Middle frontal gyrus (tissue), 1 donor: ENCODE measurements around the gene RPLP2.

Experiments
- DNase-seq: peaks from one replicate; pipeline ENCODE4 v3.0.0-alpha.2; 2015; ENCODE audit warnings: low spot score; ENCODE audit errors: extremely low spot score

The RPLP2 gene

DNA sequence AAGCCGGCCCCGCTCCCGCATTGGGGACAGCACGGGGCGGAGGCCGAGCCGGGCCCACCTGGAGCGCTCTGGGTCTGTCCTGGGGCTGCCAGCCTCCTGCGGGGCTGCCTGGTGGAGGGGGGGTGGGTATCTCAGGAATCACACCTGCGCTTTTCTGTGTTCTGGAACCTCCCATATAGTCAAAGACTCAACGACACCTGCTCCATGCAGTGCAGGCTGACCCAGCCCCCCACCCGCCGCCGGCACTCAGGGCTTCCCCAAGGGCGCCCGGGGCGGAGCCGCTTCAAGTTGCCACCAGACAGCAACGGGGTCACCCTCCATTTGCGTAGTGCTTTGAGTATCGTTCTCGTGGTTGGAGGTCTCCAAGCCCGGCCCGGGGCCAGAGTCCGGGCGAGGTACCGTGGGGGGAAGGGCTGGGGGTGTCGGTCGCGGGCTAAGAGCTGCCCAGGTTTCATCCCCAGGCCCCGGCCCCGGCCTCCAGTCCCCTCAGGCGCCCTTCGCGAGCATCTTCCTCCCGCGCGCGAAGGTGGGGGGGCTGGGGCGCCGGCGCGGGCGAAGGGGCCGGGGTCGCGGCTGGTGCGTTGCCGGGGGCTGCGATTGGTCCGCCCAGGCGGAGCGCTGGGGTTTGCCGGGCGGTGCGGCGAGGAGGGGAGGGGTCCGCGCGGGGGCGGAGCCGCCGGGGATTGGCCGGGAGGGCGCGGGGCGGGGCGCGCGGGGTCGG lies 39.5 kb downstream of the RPLP2 start:
- DNase-seq: no peak

DNA sequence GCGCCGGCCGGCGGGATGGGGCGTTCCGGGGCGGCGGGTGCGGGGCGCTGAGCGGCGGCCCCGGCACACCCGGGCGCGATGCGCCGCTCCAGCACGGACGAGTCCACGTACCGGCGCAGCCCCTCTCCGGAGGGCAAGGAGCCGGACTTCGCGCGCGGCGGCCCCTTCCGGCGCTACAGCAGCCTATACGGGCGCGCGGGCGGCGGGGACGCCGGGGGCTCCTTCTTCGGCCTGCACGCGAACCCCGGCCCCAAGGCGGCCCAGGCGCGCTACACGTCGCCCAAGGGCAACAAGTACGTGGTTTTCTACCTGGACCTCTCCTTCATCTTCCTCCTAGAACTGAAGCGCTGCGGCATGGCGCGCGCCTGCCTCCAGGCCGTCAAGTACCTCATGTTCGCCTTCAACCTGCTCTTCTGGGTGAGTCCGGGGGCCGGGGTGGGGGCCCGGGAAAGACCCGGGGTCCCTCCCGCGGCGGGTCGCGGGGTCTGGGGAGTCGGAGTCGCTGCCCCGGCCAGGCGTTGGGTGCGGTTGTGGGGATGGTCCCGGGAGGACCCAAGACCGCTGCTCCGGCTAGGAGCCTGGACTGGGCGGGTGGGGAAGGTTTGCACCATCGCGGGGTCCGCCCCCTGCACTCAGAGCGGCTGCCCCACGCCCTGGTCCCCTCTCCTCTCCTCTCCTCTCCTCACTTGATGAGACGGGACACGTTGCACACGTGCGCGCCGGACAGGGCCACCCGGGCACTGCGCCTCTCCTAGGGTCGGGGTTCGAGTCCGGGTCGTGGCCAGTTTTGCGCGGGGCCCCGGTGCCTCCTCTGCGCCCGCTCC lies 40.4 kb downstream of the RPLP2 start:
- no peak for DNase-seq

DNA sequence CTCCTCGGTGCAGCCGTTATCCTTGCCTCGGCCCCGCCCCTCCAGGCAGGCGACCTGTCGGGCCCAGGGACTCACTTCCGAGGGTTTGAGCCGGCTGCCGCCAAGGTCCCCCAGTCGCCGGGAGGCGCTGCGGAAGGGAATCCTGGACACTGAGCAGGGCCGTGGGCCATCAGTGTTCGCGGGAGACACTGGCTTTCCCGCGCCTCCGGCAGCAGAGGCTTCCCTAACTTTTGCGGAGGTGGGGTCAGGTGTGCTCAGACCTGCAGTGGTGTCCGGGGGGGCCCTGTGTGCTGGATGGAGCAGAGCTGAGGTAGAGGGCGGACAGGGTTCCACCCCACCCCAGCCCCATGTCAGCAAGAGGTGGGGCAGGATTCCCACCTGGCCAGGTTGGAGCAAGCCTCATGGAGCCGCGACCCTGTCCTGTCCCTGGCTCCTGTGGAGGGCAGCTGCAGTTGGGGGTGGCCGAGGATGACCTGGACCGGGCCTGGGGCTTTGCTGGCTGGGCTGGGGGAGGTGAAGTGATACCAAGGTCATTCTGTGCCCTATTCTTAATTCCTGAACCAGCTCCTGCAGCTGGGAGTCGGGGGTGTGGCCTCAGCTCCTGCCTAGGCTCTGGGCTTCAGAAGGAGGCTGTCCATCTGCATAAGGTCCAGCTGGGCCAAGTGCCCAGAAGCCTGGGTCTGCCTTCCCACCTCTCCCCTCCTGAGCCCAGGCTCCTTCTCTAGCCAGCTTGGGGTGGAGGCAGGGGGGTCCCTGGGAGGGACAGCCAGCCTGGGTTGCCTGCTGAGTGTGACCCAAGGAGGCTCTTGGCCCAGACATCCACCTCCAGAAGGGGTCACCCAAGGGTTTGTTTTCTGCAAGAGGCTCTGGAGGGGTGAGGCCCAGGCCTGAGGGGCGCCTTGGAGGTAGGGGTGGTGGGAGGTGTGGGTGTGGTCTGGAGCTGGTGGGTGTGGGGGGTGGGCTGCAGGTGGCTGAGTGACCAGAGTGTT lies 41.3 kb downstream of the RPLP2 start:
- no peak for DNase-seq

DNA sequence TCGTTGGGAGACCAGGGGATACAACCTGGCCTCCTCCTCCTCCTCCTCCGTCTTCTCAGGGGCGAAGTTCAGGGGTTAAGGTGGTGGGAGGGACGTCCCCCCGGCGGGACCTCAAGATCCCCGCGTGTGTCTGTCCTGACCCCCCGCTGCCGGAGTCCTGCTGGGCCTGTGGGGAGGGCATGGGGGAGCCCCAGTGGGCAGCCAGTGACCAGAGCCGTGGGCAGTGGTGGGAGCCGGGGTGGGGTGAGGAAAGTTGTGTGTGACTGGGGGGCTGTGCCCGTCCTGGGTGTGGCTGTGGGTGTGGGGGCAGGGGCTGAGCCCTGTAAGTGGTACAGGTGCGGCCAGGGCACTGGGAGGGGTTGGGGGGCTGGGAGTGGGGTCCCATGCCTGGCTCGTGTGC lies 43.0 kb downstream of the RPLP2 start:
- no peak for DNase-seq

DNA sequence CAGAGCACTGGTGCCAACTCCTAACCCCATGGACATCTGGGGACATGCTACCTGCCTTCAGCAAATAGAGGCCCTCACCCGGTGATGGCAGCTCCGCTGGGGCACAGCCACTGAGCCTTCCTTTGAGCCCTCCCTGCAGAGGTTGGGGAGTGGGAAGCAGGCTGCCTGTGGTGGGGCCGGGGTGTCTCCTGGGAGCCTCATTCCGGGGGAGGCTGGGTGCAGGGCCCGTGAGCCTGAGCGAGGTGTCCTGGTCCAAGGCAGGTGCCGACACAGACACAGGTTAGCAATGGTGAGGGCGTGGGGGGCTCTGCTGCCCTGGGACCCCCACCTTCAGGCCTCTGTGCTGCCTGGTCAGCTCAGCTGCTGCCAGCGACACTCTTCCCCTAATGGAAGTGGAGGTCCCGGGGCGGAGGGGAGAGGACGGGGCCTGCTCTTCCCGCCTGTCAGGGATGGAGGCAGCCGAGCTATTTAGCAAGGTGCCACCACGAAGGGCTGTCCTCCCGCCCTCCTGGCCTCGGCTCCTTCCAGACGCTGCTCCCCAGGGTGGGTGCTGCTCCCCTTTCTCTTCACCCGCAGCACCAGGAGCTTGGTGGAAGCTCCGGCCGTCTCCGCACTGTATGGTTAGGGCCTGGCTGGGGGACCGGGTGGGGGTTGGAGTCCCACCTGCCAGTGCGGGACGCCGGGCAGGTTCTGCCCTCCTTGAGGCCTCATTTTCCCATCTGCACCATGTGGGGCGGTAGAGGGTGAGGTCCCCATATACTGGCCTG lies 44.1 kb downstream of the RPLP2 start:
- DNase-seq: no peak

DNA sequence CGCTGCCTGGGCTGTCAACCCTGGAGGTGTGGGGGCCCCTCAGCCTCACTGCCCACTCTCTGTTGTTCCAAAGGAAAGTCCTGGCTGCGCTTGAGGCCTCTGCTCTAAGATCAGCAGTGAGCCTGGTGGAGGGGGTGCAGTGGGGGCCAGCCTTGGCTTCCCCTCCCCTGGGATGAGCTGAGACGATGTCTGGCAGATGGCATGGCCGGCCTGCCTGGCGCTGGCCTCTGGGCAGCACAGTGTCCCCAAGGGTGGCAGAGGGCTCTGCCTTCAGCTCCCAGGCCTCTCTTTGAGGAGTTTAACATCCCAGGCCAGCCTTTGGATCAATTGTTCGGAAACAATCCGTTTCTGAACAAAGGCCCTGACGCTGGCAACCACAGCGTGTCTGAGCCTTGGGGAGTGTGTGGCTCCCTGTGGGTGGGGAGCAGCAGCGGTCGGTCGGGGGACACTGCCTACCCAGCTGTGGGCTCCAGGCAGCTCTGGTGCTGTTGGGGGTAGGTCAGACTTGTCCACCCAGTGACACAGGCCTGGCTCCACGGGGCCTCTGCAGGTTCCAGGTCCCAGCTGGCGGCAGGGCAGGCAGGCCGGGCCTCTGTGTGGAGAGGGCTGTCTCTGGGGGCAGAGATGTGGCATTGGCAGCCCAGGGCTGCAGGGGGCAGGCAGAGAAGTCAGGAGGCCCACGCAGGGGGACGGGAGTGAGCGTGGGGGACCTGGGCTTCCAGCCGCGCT lies 45.0 kb downstream of the RPLP2 start:
- no peak for DNase-seq

DNA sequence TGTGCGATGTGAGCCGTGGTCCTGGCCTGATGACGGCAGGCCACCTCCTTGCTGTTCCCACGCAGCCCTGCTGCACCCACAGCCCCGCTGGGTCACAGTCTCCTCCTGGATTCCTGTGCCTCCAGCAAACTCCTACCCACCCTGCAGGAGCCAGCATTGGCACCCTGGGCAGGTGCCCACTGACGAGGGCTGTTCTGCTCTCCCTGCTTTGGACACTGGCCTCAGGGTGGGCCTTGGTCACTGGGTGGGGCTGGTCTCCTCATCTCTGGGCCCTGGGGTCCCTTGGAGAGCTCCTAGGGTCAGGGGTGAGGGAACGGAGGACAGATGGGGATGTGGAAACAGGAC lies 45.5 kb downstream of the RPLP2 start:
- DNase-seq: no peak

DNA sequence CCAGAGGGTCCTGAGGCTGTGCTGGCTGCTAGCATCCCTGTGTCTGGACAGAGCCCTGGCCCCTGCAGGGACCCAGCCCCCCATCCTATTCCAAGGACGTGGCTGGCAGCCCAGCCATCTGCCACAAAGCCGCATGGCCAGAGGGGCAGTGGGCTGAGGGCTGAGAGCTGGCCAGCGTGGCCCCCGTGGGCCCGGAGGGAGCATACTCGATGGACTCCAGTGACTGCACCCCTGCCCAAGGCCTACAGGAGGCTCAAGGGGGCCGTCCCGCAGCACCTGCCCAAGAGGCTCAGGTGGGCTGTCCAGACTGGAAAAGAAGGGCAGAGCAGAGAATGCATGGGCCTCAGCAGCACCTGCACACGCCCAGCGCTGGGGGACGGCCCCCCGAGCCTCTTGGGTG lies 46.0 kb downstream of the RPLP2 start:
- no peak for DNase-seq

DNA sequence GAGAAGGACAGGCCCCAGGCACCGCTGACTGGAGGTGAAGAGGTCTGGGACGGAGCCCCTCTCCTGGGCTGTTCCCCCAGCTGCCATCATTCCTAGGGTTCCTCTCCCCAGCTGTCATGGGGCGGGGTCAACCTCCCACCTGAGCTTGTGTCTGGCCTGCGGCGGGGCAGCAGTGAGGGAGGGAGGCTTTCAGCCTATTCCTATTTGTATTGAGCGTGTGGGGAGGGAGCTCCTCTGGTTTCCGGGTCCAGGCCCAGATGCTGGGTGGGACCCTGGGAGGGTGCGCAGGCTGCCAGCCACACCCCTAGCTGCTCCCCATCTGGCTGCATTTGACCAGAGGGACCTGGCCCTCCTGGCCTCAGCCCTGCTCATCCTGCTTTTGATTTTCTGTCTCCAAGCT lies 46.6 kb downstream of the RPLP2 start:
- no peak for DNase-seq

DNA sequence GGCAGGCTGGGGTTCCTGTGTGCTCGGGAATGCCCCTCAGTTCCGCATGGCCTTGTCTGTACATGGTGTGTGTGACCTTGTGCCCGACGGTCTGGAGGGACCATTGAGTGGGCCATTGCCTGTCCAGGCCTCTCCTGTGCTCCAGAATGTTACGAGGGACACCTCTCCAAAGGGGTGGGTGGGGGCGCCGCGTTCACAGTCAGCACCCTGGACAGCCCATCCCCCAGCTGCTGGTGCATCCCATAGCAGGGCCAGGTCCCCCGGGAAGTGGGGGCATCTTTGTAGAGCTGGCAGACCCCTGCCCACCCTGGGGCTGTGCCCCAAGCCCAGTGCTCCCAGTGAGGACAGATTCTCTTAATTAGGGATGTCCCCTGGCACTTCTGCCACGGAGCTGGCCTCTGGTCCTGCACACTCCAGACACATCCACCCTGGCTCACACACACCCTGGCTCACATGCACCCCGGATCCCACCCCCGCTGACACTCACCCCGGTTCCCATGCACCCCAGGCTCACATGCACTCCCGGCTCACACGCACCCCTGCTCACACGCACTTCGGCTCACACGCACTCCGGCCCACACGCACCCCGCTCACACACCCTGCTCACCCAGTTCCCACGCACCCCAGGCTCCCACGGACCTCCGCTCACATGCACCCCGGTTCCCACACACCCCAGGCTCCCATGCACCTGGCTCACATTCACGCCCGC lies 48.4 kb downstream of the RPLP2 start:
- DNase-seq: no peak

DNA sequence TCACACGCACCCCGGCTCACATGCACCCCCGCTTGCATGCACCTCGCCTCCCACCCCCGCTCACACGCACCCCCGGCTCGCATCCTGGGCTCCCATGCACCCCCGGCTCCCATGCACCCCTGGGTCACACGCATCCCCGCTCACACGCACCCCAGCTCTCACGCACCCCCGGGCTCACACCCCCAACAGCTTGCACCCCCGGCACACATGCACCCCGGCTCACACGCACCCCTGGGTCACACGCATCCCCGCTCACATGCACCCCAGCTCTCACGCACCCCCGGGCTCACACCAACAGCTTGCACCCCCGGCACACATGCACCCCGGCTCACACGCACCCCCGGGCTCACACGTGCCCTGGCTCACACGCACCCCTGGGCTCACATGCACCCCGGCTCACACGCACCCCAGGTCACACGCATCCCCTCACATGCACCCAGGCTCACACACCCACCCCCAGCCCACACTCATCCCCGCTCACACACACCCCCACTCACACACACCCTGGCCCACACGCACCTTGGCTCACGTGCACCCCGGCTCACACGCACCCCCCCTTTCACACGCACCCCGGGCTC lies 49.1 kb downstream of the RPLP2 start:
- no peak for DNase-seq

DNA sequence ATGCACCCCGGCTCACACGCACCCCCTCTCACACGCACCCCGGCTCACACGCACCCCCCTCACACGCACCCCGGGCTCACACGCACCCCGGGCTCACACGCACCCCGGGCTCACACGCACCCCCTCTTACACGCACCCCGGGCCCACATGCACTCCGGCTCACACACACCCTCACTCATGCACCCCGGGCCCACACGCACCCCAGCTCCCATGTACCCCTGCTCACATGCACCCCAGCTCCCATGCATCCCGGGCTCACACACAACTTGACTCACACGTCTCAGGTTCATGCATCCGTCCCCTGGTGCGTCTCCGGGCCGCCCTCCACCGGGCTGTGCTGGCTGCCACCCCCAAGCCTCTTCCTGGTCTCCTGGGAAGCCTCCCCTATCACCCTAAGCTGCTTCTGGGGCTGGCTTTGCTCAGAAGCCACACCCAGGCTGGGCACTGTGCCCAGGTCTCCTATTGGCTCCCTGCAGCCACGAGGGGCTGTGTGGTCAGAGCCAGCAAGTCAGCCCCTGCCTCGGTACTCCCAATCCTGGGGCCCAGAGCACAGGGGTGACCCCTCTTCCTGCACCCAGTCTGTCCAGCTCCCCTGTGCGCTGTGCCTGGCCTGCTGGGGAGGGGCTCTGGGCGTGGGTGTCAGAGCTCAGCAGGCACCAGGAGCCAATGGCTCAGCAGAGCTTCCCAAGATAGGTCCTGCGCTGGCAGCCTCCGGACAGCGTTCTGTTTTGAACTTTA lies 49.8 kb downstream of the RPLP2 start:
- DNase-seq: peak; percentile 82

DNA sequence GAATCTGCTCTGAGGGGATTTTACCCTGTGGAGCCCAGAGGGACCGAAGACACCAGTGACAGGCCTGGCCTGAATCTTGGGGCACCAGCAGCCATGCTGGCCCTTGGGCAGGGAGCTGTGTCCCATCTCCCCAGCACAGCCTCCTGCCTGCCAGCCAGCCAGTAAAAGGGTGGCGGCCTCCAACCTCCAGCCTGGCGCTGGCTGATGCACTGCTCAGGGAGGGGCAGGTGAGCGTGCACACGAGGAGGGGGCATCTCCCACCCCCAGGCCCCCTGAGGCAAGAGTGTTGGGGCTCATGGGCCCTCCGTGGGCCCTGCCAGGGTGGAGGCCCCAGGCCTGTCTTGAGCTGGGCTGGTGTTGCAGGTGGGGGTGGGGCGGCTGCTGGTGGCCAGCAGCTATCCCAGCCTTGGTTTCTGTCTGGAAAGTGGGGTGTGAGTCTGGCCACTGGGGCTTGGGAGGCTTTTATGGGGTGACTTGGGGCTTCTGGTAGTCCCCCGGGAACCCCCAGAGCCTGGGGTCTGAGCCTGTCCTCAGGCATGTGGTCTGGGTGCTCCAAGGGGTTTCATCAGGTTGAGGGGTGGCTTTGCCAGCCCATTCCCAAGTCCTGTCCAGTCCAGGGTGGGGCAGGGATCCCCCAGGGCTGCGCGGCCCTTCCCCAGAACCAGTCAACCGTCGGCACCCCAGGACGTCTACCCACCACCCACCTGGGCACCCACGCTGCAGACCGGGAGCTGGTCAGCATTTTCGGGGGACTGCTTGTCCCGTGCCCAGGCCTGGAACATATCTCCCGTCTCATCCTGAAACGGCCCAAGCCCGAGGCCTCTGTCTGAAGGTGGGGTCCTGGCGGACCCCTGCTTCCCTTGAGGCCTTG lies 50.7 kb downstream of the RPLP2 start:
- no peak for DNase-seq

DNA sequence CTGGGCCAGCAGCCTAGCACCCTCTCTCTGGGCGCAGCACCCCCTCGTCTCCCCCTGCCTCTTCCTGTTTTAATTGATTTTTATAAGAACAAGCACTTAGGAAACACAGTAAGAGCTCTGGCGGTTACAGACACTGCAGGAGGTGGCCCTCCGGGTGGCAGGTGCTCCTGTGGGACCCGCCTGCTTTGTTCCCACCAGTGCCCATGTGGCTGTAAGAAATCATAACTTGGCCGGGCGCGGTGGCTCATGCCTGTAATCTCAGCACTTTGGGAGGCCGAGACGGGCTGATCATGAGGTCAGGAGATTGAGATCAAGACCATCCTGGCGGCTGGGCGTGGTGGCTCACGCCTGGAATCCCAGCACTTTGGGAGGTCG lies 51.3 kb downstream of the RPLP2 start:
- no peak for DNase-seq

DNA sequence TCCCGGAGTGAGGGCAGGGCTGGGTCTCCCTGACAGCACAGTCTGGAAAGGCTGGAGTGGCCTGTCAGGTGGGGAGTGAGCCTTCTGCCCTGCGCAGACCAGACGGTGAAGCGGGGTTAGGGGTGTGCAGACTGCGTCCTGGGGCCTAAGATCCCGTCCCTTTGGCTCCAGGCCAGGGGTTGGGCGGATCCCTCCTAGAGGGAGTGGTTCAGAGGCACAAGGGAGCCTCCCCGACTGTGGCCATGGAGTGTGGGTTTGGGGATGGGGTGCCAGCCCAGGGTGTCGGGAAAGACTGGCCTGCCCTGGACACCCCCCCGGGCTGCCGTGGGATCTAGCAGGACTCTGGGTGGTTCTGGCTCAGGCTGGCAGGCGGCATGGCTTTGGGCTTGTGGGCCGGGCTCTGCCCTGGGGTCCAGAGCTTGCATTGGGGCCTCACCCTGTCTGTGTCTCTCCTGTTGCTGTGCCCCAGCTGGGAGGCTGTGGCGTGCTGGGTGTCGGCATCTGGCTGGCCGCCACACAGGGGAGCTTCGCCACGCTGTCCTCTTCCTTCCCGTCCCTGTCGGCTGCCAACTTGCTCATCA lies 52.4 kb downstream of the RPLP2 start:
- DNase-seq: no peak
